SHP77 (cell line): ENCODE measurements around the gene SLK.

Experiments
- DNase-seq, 2 experiments: peaks; one replicate each; lab custom pipeline; 2025; lab: John Stamatoyannopoulos, UW

Gene SLK

DNA sequence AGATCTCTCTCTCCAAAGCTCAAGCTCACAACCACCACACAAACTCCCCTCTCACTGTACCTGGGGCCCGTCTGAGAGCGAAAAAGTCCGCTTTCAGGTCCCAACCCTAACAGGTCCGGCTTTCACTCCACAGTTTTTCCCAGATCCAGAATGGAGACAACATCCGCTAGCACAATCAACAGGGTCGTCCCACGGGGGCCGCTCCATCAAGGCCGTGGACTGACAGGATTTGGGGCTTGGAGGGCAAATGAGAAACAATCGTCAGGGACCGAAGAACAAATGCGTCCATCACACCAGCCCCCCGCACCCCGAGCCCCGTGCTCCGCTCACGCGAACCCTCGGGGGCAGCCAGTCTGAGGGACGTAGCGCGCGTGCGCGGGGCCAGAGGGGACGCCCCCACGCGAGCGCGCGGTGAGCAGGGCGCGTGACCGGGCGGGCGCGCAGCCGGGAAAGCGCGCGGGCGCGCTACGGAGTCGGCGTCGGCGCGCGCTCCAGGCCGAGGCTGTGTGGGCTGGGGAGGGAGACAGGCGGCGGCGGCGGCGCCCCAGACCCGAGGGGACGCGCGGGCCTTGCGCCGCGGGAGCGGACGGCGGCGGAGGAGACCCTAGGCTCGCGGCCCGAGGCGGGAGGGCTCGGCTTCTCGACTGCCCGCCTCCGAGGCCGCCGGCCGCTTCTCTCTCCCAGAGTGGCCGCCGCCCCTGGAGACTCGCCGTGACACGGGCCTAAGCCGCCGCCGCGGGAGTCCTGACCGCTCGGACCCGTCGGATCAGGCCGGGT, at the start of gene SLK:
SLK (plus strand) TSS at position 470 of the 777 bp plus-strand sequence. CDS start 606 bp downstream, outside the sequence.
- DNase-seq: peak; percentile 51 to 69

GRCh38 chr10:103917302-103918052, 49.5 kb upstream of the SLK start:
- peak in 1 of 2 experiments; percentile 20 for DNase-seq

GRCh38 chr10:103918053-103918846, 48.7 kb upstream of the SLK start, which contains the start of gene STN1:
STN1 (minus strand) TSS chr10:103918184; CDS start chr10:103917594, 590 bp downstream.
- DNase-seq: peak; percentile 90 to 97

- DNase-seq: no peak
Measured at GRCh38 chr10:103919648-103920025, 47.3 kb upstream of the SLK start.

GRCh38 chr10:103921248-103921647, 45.7 kb upstream of the SLK start:
- DNase-seq: no peak

DNA sequence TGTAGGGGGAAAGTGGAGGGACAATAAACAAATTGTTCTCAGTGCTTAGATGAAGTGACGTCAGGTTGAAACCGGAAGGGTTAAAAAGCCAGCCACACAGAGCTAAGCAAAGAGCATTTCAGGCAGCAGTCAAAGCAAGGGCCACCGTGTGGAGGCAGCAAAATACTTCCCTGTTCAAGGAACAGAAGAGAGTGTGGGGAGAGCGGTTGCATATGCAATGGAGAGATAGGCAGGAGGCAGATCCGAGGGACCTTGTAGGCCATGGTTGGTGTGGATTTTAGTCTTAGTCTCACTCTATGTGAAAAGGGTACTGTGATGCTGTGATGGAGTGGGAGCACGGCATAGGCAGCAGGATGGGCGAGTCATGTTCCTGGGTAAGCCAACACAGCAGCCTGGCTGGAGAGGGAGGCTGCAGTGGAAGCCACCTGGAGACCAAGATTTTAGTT, 45.2 kb upstream of the SLK start:
- DNase-seq: peak; percentile 18 to 66

DNA sequence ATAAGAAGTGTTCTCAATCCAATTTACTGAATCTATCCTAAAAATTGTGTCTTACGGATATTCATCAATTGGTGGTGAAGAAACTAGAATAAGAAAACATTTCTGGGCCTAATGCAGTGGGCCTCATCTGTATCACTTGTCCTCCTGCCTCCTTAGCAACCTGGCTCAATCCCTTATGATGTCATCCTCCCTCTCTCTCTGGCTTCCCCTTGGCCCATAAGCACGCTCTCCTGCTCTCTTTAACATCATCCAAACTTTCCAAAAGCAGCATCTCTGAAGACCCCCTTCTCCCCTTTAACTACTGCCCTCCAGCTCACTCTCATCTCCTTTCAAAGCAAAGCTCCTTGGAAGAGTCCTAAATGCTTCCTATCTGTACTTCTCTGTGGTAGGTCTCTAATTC, 44.3 kb upstream of the SLK start:
- DNase-seq: no peak

- no peak for DNase-seq
Measured at GRCh38 chr10:103923502-103923901, 43.4 kb upstream of the SLK start.

- no peak for DNase-seq
Measured at GRCh38 chr10:103925591-103925990, 41.3 kb upstream of the SLK start.

DNA sequence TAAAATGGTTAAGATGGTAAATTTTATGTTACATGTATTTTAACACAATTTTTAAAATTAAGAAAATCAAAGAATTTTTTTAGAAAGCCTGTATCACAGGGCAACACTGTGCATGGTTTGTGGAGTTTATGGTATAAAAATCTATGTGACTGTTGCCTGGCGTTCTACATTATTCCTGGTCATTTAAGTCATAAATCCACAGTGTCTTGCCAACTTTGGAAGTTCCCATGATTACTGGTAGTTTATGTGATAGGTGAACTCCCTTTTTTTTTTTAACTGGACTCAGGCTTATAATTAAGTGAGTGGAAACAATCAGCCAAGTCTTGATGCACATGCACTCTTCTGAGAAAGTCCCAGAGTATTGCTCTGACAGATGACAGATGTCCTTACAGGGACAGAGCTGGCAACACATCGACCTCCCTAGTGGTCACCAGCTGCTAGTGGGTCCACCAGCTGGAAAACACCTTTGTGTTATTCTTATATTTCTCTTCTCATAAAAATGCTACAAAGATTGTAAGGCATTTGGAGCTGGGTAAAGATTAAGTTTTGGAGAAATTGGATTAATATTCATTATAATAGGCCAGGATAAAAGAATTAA, 40.1 kb upstream of the SLK start:
- no peak for DNase-seq

- no peak for DNase-seq
Measured at GRCh38 chr10:103928784-103929183, 38.2 kb upstream of the SLK start.

GRCh38 chr10:103929381-103929921, 37.5 kb upstream of the SLK start:
- DNase-seq: no peak

- DNase-seq: no peak
Measured at GRCh38 chr10:103930449-103930848, 36.5 kb upstream of the SLK start.

- DNase-seq: no peak
Measured at GRCh38 chr10:103930881-103931280, 36.1 kb upstream of the SLK start.

DNA sequence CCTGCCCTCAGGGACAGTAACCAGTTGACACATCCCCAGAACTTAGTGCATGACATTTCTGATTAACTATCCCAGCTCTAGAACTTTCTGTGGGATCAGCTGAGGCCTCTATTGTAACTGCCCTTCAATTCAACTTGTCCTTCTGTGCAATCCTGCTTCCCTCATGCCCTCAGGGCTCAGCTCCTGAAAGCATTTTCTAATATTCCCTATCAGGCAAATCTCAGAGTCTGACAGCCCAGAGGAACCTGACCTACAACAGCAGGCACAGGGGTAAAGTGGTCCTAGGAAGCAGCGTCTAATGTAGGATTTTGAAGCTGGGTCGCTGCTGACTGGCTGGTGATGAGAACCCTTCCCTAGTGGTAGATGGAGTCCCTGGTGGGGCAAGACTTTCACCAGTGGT, 35.3 kb upstream of the SLK start:
- no peak for DNase-seq

GRCh38 chr10:103932271-103932670, 34.7 kb upstream of the SLK start:
- DNase-seq: no peak

DNA sequence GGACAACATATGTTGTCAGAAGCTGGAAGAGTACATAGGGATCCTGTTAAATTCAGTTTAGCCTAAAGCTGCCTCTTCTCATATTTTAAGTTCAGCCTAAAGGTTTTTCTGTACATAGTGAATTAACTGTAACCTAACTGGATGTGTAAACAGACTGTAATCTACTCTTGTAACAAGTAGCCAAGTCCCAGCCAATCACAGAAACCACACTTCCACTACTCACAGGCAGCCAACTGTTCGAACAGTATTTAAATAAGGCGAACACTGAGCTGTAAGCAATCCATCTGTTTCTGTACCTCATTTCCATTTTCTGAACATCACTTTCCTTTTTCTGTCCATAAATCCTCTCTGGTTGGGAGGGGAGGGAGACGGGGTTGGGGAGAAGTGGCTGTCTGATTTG, 34.0 kb upstream of the SLK start:
- DNase-seq: no peak

- DNase-seq: no peak
Measured at GRCh38 chr10:103933557-103934121, 33.3 kb upstream of the SLK start.

DNA sequence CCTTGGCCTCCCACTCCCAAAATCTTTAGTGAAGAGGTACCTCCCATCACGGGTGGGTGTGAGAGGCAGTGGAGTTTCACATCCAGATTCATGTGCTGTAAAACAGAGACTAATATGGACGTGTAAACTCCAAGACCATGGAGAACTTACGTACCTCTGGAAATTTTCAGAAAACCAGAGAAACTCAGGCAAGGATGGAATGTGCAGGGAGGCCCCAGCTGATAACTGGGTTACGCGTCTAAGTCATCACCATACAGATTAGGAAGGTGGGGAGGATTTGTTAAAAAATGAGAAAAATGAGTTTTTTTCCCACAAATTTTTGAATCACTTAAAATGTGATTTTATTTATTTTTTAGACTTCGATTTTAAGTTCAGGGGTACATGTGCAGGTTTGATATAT, 32.6 kb upstream of the SLK start:
- no peak for DNase-seq

GRCh38 chr10:103936022-103936421, 30.9 kb upstream of the SLK start:
- DNase-seq: peak; percentile 32 to 34

DNA sequence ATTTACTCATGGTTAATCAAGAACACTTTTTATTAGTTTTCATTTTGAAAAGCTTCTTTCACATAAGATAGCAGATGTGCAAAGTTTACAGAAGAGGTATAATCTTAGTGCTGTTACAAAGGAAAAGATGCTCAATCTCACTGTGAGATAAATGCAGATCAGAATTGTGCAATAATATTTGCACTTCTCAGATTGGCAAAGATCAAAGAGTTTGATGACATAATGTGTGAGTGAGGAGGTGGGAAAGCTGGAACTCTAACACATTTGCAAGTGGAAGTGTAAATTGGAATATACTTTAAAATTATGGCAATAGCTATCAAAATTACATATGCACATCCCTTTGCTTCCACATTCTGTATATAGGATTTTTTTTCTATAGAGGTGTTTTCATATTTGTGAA, 27.4 kb upstream of the SLK start:
- DNase-seq: no peak
